GM18858 (cell line): Measurements from ENCODE around the gene EEFSEC.

Source experiments
- ATAC-seq: cut with Tn5 transposase; IDR thresholded peaks from one replicate; pipeline ENCODE4 v1.9.1; 2021; ENCODE audit not compliant: unreplicated experiment

Gene EEFSEC

DNA sequence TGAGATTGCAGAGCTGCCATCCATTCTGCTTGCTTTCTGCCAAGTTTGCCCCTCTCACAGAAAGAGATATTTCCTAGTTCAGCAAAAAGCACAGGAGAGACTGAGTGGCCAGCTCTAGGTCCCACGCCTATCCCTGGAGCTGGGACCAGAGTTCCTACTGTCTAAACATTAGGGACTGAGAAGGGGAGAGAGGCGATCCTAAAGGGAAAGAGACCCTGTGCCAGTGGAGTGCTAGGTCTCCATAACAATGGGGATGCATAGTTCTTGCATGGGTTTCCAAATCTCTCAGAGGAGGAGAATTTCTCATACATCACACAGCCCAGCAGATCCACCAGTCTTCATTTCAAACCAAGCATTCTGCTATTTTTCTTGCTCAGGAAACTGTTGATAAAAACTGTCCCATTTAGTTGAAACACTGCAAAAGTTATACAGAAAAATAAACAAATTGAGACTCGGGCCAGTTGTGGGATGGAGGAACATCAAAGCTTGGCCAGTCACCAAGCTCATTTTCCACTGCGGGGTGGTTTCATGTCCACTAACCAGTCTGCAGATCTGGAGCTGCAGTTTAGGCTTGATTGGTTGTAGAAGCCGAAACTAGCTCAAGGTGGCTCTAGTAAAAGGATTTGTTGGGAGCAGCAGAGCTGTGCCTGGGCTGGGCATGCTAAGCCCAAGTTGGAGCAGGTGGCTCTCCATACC lies 62.7 kb downstream of the EEFSEC start:
- ATAC-seq, result no peak

DNA sequence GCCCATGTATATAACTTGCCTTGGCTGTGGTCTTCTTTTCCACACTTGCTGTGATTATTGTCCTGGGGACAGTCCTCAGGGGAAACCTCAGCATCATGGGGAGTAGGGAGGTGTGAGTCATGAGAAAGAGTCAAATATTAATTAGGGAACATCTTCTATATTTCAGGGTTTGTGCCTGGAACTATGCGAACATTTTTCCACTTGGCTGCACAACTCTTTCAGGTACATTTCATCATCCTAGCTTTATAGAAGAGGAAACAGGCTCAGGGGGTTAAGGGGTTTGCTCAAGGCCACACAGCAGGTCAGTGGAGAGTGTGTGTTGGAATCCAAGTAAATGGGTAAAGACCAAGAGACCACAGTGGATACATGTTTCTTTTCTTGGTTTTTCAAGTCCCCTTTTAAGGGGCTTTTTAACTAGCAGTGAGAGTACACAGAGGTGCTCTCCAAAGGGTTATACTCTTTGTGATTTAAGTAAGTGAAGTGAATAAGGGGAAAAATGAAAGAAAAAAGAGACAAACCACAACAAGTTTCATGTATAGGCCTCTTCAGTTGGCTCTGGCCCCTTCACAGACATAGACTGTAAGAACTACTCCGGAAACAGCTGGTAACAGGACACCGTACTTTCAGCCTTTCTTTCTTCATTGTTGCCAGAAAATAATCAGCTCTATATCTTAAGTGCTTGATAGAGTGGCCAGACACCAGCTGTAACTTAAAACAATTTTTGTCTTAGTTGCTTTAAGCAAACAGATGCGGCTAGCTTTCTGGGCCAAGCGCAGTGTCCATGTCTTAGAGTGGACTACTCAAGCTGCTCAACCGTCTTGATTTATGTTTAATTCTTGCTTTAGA lies 64.6 kb downstream of the EEFSEC start:
- peak; percentile 56 for ATAC-seq

DNA sequence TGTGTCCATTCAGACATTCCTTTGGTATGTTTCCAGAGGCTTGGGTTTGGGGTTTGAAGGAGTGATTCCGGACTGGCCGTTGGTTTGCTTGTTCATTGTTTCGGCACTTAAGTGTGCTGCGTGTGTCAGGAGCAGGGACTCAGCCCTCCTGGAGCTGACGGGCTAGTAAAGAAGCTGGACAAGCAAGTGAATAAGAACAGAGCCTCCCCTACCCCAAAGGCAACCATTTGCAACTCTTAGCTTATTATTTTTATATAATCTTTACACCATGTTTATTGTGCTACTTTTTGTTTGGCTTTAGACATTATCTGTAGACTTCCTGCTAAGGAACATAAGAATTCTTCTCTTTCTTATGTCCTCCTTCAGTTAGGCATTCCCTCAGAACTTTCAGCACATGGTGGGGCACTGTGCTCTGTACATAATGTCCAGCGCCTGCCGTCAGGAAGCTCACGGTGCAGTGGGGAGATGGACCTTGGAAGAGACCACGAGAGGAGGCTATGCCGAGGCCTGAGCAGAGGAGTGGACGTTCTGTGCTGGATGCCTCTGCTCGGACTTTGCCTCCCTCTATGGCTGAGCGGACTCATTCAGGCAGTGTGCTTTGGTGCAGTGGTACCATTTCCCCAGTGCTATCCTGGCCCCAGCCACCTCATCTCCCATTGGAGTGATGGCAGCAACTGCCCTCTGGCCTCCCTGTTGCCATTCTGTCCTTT lies 65.4 kb downstream of the EEFSEC start:
- ATAC-seq, result no peak

DNA sequence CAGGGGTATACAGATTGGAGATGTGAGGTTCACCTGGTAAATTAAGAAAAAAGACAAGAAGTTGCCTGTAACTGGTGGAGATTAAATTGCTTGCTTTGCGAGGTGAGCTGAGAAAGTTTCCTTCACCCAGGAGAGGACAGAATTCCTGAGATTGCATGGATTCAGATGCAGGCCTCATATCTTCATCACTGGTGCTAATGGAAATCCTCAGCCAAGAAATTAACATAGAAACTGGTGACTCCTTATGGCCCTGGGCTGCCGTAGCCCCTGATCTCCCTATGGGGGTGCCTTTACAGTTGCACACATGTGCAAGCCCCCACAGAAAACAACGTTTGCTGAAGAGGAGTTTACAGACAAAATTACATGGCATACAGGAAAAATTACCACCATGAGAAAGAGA lies 68.0 kb downstream of the EEFSEC start:
- no peak for ATAC-seq

DNA sequence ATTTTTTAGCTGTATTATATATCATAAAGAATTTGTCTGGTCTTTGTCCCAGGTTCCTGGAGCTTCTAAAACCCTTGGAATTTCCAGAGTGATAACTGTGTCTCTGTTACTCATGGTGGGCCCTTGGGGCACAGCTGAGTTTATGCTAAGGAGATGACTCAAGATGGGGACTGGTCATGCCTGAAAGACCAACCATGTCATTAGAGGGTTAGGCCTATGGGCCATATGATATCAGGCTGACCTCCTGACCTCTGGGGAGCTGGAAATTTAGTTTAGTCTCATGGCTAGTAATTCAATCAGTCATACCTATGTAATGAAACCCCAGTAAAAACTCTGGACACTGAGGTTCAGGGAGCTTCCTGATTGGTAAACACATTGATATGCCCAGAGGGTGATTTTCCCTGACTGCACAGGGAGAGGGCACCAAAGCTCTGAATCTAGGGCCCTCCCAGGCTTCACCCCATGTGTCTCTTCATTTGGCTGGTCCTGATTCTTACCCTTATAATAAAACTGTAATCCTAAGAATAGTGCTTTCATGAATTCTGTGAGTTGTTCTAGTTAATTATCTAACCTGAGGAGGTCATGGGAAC lies 69.6 kb downstream of the EEFSEC start:
- ATAC-seq, result no peak

DNA sequence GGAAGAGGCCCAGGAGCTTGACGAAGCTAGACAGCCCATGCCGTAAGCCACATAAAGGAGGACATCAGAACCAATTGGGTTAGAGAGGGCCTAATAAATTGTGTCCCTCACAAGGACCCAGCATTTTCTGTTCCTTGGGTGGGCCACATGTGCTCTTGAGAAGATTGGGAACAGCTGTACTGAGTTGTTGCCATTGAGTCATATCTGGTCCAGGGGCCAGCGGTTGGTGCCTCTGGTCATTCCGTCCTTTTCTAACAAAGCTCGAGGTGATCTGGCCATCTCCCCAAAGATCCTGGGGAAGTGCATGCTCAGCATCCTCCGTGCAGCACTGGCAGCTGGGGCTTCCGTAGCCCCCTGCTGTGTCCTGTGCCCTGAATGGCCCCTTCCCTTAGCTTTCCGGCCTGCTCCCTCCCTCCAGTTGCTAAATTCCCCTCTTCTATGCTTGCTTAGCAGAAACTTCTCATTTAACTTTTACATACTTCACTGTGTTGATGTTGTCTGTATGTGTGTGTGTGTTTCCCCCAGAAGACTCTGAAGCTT lies 73.0 kb downstream of the EEFSEC start:
- ATAC-seq, result no peak

DNA sequence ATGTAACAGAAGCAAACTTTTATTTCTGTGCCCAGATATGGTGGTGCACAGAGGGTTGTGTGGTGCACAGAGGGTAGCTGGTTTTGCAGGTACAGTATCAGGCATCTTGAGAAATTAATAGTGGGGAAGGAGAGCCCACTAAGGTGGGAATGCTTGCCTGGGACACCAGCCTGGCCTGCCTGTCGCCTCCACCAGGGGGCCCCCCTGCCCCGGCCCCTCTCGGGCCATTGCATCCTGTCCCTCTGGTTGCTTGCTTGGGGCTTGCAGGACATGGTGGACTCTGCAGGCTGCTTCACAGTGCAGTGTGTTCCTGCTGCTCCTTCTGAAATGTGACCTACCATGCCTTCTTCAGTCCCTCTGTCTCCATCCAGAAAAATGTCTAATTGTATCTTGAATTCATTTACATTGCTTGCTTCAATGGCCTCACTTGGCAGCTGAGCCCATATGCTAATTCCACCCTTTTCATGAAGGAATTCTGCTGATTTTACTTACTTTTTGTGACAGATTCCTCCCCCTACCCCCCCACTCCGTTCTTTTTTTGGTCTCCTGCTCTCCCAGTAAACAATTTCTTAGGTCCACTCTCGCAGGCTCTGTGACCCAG lies 73.6 kb downstream of the EEFSEC start:
- ATAC-seq, result no peak

DNA sequence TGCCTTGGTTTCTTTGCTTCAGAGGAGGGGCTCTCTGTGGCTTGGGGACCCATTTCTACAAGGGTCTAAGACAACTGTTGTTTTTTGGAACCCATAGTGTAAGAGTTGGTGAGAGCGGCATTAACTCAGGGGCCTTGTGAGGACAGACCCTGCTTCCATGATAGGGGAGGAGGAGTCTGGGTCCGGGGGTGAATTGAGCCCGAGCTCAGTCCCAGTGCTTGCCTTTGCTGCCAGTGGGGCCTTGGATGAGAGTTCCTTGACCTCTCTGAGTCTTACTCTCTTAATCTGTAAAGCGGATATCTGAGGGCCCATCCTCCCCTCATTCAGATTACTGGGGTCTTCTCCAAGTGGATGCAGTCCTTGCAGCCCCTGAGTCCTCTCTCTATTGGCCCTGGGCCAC lies 74.2 kb downstream of the EEFSEC start:
- ATAC-seq, result no peak

DNA sequence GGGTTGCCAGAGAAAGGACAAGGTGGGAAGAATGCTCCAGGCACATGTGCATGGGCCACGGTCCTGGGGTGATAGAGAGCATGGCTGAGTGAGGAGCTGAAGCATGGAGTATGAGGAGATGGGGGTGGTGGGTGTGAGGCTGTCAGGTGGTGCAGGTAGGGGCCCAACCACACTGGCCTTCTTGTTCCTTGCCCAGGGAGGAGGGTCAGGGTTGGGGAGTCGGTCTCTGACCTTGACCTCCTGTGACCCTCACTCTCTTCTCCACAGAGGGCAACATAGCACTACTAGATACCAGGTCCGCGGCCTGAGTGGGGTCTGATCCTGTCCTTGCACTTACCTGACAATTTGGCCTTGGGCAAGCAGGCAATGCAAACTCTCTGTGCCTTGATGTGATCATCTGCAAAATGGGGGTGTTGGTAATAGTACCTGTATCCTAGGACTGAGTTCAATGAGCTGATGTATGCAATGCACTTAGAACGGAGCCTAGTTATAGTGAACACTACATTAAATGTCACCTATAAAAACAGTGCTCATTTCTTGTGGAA lies 75.2 kb downstream of the EEFSEC start:
- no peak for ATAC-seq

DNA sequence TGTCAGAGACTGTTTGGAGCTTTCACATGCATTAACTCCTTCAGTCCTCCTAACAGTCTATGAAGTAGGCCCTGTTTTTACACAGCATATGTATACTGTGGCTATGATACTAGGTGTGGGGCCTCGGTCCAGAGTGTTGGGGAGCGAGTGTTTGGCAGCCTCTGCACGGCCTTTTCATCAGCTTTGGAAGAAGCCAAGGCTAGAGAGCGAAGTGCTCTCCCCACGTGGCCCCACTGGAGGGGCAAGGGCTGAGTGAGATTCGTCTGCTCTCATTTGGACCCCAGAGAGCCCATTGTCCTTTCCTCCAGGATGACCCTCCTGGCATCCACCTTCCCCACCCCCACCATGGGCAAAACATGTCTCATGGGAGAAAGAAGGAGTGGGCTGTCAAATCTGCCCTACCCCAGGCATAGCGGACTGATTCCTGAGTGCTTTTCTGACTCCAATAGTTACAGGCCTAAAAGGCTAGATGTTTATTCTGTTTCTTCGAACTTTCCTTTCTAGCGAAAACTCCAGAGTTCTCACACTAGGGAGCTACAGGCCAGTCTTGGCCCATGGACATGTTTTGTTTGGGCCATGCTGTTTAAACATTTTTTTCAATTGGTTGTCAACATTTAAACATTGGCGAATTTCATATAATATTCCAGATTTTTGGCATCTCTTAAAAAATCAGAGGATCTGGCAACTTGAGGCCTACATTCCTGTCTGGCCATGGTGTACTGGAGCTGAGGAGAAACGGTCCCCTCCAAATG lies 76.0 kb downstream of the EEFSEC start:
- ATAC-seq, result no peak

DNA sequence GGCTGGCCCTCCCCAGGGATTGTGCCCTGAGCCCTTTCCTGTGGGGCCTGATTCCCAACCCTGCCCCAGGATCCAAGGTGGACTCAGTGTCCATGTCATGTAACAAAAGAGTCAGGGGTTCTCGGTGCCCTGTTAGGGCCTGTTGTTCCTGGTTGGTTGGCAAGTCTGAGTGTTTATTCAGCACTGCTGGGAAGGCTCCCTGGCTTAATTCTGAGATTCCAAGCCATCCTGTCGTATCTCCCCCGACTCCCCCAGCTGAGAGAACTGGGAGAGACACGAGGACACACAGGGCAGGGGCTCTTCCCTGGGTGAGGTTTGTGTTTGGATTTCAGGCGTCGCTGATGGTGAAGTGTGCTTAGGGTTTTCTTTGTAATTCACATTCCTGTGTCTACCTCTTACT lies 78.3 kb downstream of the EEFSEC start:
- no peak for ATAC-seq

DNA sequence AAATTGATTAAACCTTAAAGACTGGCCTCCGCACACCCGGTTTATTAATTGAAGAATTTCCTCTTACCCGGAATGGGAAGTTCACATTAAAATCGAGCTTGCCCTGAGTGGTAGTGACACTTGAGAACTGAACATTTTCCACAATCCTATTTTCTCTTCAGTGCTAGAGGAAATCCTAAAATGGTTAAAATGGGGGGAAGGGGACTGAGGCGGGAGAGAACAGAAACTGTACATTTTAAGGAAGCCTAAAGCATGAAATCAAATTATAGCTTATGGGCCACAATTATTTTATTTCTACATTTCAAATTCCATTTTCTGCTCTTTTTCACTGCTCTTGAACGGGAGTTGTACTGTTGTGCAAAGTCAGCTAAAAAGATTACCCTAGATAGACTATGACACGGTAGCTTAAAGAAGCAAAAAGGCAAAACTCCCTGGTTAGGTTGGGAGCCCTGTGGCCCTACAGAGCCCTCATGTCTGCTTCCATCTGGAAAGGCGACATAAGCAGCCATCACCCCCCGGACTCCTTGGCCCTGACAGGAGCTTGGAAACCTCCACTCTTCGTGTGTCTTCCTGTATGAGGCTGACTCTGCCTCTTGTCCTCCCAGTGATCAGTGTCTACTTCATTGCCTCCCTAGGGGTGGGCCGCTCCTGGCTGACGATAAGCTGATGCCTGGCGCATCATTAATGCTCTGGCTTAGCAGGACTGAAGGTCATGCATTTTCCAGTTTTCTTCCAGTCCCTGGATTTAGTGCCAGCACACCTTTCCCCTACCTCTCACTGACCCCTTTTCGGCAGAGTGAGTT lies 79.3 kb downstream of the EEFSEC start:
- no peak for ATAC-seq

DNA sequence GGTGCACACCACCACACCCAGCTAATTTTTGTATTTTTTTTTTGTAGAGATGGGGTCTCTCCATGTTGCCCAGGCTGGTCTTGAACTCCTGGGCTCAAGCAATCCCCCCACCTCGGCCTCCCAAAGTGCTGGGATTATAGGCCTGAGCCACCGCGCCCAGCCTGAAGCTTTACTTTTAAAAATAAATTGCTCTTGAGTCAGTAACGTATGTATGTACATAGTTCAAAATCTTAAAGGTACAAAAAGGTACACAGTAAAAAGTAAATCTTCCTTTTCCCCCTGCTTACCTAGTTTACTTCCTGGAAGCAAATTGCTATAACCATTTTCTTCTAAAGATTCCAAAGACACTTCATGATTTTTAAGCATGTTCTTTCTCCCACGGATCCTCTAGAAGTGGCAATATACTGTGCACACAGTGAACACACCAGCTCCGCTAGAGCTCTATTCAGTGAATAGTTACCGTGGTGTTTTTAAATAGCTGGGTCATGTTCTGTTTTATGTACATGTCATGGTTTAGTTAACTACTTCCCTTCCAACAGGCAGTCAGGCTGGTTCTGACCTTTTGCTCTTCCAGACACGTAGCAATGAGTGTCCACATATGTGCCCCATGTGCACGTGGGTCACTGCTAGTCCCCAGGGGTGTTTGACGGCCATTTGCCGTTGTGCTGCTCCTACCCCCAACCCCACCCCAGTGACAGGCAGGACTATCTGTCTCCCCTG lies 82.1 kb downstream of the EEFSEC start:
- ATAC-seq, result no peak

DNA sequence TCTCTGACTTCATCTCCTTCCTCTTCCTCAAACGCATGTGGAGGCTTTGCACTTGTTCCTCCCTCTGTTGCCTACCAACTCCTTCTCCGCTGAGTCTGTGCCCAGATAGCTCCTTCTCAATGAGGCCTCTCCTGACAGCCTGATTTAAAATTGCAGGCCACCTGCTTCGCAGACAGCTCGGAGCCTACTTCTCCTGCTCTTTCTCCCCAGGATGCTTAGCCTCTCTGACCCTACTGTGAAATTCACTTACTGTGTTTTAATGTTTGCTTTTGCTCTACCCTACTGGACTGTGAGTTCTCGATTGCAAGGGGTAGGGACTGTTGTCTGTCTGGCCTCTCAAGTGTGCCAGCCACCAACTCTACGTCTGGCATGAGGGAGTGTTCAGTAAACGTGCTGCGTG lies 83.4 kb downstream of the EEFSEC start:
- ATAC-seq, result no peak

DNA sequence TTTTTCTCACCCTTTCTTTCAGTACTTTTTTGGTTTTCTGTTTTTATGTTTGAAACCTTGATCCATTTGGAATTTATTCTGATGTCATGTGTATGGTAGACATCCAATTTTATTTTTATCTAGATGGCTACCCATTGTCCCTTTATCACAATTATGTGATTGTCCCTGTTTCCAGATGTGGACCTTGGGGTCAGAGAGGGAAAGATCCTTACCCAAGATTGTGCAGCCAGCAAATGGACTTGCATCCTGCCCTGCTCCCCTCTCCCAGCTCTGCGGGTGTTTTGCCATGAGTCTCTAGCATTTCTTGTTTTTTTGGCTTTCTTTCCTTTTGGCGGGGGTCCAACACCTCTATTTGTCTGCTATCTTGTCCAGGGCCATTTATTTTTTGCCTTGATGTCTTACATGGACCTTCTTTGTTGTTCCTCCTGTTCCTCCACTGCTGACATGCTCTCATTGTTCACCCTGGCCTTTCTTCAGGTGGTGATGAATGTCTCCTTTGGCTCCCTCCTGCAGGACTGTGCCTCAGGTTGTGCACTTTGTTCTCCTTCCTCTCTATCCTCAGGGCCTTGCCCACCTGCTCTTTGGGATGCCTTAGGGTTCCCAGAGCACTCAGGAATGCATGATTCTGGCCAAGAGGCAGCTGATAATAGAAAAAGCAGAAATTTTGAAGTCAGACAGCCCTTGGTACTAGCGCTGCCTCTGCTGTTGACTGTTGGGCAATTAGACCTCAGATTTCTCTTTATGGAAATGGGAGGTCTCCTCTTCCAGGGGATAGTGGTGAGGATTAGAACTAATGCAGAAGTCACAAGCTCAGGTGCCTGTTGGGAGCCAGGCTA lies 84.3 kb downstream of the EEFSEC start:
- ATAC-seq, result no peak

DNA sequence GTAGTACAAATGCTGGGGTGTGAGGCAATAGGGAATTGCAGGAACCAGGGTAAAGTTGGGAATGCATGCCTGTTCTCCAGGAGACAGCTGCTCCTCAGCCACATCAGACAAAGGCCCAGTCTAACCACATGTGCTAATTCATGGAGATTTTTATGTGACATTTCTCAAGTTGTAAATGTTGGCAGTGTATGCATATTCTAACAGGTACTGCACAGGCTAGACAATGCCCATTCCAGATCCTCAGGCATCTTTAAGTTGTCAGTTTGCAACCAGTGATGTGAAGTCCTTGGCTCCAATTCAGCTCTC lies 84.9 kb downstream of the EEFSEC start:
- no peak for ATAC-seq

DNA sequence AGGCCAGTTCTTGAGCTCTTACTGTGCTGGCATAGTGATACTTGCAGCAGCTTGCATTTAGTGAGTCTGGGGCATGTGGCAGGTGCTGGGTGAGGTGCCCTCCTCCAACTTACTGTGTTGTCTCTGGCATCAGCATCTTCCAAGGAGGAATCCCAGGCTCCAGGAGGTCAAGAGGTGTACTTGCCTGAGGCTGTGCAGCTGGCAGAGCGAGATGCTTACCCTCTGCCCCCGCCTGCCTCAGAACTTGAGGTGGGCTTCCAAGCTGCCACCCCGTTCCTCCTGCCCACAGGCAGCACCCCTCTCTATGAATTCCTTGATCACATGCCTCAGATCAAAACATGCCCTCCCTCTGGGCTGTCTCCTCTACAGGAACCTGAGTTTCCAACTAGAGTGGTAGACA lies 86.0 kb downstream of the EEFSEC start:
- ATAC-seq, result no peak

DNA sequence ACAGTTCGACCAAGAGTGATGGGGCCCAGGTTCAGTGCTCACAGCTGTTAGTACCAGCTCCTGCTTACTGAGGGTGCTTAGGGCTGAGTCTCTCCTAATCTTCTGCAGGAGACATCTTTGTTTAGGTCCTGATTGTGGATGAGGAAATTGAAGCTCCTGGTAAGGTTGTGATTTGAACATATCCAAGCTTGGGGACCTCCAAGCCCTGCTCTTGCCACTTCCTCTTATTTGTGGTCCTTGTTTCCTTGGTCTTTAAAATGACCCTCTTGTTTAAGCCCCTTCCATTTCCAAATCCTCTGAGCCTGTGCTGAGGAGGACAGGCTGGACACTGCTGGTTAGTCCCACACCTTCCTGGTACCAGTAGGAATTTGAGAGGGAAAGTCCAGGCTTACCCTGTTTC lies 87.0 kb downstream of the EEFSEC start:
- no peak for ATAC-seq
